Measurements from ENCODE around the gene FEZF2.

The FEZF2 gene

DNA sequence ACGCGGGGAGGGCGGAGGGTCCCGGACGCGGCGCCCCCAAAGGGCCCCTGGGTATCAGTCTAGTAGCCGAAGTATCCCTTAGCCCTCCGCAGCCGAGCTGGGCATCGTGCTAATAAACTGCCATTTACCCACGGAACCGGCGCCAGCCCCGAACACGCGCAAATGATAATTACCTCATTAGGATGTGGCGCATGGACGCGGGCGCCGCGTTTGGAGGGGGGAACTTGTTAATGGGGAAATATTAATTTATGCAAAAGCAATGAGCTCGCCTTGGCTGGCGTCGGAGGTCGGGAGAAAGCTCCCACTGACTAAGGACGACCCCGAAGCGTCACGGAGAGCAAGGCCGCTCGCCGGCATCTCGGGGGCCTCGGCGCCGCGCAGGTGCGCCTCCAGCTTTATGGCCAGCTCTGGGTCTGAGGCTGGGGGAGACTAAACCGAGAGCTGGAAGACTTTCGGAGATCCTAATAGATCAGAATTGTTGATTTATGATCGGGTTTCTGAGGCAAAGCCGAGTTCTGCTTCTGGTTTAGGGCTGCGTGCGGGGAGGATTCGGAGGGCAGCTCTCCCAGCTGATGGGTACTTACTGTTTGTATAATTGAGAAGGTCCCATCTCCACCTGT lies 474 bp upstream of the FEZF2 start:
- DNase-seq (ENCODE audit: extremely low read depth in 1 of 2, low read depth in 1 of 2) = no peak

DNA sequence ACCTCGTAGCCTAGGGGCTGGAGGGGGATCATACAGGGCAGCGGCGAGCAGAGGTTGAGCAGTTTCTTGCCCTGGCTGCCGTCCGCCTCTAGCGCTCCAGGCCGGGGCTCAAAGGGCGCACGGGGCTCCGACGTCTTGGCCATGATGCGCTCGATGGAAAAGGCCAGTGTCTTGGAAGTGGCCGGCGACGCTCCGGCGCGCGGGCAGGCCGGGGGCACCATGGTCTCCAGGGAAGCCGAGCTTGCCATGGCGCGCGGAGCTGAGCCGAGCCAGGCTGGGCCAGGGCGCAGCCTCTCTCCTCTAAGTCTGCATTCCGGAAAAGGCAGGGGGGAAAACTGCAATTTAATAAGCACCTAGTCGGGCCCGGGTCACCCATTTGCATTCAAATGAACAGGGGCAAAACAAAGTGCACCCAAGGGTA lies 719 bp downstream of the FEZF2 start:
- DNase-seq (ENCODE audit: extremely low read depth in 1 of 2, low read depth in 1 of 2) = no peak

DNA sequence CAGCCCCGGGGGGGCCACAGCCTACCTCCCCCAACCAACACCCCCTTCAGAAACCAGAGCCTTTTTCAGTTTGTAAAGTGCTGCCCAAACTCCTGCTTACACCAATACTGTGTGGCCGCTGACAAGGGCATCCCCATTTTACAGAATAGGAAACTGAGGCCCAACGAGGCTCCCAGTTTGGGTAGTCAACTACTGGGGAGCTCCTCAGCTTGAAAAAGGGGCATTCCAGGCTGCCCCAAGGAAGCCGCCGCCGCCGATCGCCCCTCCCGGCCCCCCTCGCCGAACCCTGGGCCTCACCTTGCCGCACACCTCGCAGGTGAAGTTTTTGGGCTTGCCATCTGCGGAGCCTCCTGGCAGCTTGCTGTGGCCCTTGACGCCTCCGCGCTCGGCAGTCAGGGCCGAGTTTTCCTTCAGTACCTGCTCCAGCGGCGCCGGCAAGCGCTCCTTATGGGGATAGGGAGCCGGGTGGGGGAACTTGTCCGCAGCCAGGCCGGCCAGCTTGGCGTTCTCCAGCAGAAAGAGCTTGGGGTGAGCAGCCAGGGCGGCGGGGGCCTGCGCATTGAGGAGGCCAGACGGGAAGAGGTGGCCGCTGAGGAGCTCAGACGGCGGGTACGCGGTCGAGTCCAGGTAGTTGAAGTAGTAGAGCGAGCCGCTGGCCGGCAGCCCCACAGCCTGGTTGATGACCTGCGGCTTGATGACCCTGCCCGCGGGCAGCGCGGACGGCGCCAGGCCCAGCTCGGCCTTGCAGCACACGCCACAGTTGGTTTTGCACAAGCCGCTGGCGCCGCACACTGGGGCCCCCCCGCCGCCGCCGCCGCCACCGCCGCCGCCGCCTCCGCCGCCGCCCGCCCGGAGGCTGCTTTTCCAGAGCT lies 1.4 kb downstream of the FEZF2 start:
- no peak for DNase-seq (ENCODE audit: extremely low read depth in 1 of 2, low read depth in 1 of 2)

DNA sequence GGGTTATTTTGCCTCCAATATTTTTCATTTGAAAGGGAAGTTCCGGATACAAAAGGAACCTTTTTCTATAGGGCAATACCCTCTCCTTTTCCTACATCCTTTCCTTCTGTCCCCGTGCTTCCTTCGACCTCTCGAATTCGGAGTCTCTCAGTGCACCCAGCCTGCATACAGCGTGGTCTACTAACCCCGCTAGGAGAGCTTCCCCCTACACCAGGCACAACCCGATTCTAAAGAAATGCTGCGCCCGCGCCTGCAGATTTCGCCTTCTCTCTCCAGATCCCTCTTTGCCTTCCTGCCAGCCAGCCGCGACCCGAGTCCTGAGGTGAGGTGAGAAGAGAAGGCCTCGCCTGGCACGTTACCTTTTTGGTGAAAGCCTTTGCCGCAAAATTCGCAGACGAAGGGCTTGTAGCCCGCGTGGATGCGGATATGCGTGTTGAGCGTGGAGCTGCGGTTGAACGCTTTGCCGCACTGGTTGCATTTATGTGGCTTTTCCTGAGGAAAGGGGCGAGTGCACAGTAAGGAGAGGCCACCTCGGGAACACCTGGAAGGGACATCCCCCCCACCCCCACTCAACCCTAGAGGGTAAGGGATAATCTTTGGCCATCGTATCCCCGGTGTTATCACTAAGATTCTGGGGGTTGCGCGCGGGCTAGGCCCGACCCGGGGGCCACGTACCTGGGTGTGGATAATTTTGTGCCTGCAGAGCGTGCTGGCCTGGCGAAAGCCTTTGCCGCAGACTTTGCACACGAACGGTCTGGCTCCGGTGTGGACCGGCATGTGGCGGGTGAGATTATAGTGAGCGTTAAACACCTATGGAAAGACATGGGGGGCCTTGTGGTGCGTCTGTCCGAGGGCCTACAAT lies 2.3 kb downstream of the FEZF2 start:
- DNase-seq (ENCODE audit: extremely low read depth in 1 of 2, low read depth in 1 of 2) = no peak

DNA sequence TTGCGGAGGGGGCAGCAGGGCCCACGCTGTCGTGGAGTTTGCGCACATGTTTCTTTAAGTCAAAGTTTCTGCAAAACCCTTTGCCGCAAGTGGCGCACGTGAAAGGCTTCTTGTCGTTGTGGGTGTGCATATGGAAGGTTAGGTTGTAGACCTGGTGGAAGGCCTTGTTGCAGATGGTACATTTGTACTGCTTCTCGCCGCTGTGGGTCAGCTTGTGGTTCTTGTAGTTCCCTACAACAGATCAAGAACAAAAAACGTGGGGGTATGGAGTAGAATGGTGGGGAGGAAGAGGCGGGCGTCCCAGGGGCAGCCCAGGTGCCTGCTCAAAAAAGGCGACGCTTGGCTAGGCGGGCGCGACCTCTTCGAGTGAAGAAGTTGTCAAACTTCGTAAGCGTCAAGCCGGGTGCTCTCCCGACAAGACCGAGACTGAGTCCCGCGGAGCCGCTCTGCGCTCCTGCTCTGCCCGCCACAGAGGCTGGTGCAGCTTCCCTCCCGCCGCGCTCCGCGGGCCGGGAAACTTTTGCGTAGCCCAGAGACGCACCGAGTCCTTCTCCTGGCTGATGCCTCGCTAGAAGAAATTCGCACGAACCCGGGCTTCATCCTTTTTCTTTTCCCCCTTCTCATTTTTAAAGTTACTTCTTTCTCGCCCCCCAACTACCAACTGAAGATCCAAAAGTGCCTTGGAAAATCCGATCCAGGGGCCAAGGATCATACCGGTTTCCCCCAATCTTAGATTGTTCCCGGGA lies 3.1 kb downstream of the FEZF2 start:
- no peak for DNase-seq (ENCODE audit: extremely low read depth in 1 of 2, low read depth in 1 of 2)

DNA sequence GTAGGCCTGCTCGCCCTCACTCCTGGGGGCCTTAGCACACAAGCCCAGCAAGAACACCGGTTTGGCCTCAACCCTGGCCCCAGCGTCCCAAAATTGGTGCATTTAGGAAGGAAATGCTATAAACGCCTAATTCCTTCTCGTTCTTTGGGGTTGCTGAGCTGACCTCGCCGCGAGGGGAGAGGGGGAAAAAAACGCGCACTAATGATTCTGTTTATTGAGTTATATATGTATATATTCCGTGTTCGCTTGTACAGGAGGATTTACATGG lies 3.9 kb downstream of the FEZF2 start:
- DNase-seq (ENCODE audit: extremely low read depth in 1 of 2, low read depth in 1 of 2) = no peak

DNA sequence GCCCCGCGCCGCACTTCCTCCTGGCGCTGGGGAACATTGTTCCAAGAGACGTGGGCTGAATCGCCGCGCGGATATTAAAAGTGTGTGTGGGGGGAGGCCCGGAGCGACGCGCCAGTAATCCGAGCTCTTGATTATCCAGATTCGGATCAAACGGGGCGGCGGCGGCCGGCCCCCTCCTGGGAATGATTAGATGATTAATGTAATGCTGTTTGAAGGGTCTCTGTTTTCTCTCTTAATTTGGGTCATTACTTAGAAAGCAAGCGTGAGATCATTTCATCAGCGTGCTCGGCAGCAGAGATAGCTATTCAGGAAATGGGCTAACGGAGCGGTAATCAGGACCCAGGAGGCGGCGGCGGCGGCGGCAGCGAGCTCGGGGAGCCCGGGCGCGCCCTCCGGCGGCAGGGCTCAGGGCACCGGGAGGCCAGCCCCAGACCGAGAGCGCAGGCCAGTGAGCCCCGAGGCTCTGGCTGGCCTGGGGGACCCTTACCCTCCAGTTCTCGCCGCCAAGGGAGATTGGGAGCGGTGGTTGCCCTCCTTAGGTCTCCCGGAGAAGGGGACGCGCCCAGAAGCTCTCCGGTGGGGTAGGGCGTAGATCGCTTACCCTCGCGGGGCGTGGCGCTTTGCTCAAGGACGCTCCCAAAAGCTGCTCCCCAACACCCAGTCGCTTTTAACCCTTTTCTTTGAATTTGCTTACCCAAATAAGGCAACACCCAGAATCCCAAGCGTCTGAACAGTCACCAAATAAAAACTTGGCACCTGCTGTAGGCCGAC lies 4.5 kb downstream of the FEZF2 start:
- DNase-seq (ENCODE audit: extremely low read depth in 1 of 2, low read depth in 1 of 2) = no peak

DNA sequence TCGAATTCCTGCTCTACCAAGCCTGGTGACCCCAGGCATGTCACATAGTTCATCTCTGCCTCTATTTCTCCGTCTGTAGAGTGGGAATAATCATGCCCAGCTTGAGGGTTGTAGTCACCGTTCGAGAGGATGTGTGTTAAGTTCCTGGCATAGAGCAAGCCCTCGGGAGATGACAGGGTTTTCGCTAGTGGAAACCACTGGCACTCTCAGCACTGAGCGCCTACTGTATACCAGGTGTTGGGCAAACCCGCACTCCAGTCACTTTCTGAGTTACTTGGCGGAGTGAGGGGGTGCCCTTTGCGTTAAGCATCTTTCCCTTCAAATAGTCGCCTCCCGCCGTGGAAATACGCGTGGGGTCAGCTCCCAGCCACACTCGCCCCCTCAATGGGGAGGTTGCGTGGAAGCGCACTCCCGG lies 5.1 kb downstream of the FEZF2 start:
- no peak for DNase-seq (ENCODE audit: extremely low read depth in 1 of 2, low read depth in 1 of 2)

DNA sequence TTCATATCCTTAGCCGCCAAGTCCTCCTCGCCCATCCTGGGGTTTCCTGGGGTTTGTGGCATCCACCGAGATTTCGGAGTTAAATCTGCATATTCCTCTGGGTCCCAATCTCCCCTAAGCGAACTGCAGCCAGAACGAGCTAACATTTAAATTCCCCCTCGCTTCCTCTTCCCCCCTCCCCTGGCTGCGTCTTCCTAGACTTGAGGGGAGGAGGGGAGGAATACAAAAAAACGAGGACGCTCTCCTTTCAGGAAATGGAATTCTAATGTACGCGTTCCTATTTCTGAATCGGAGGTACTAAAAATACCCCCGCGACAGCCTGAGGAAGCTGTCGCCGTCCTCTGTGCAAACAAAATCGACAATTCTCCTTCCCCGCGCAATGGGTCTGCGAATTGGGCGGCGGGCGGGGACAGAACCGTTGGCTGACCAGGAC lies 5.6 kb downstream of the FEZF2 start:
- DNase-seq (ENCODE audit: extremely low read depth in 1 of 2, low read depth in 1 of 2) = no peak

DNA sequence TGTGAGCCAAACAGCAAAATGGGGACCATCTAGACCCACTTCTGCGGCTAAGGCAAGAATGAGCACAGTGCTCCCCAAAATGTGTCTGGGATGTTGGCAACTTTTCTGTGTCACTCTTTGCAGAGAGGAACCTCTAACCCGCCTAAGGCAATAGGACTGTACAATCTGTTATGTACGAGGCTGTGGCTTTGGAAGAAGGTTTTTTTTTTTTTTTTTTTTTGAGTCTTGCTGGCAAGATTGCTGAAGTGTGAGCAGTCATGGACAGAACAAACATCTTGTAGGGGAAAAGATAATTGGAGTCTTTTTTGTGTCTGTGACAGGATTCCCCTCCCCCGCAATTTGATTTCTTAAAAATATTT lies 7.2 kb downstream of the FEZF2 start:
- DNase-seq (ENCODE audit: extremely low read depth in 1 of 2, low read depth in 1 of 2) = no peak

DNA sequence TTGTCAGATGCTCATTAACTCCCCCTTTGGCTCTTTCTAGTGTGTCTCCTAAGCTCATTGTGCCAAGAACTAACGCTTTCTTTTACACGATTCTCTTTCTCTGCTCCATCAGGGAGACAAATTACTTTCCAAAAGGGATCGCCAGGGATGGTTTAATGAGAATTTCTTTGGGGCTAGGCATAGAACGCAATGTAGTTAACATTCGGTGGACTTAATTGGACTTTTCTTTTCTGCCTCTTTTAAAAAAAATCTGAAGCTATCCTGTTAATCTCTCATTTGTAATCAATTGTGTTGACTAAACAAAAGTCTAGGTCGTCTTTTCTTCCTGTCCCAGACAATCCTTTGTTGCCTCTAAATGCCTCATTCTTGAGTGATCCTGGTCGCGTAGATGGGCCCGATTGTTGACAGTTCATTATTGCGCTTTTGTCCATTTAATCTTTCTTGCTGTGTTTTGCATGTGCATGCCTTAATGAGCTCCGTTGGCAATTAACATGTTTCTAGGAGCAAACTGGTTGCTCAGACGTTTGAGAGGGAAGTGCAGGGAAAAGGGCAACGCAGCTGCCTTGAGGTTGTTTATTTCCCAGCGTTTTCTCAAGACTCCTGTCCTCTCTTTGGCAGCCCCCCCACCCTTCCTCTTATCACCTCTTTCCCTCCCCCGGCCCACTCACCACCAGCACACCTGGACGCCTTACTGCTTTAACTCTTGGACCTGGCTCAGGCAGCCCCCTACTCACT lies 7.8 kb downstream of the FEZF2 start:
- DNase-seq (ENCODE audit: extremely low read depth in 1 of 2, low read depth in 1 of 2) = no peak

DNA sequence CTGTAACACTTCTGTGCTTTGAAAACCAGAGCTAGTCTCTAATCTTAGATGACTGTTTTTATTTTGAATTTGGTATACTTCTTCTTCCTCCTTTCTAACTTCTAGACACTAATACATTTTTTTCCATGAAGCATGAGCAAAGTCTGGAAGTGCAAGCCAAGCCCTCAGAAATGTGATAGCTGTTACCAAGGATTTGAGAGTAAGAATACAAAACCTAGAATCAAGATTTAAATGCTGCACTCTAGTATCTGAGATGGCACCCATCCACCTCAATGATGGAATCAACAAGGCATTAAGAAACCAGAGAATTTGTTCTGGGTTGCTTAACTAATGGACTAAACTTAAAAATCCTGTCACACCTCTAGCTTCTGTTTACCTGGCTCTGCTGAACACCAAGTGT lies 9.2 kb downstream of the FEZF2 start:
- DNase-seq (ENCODE audit: extremely low read depth in 1 of 2, low read depth in 1 of 2) = no peak

DNA sequence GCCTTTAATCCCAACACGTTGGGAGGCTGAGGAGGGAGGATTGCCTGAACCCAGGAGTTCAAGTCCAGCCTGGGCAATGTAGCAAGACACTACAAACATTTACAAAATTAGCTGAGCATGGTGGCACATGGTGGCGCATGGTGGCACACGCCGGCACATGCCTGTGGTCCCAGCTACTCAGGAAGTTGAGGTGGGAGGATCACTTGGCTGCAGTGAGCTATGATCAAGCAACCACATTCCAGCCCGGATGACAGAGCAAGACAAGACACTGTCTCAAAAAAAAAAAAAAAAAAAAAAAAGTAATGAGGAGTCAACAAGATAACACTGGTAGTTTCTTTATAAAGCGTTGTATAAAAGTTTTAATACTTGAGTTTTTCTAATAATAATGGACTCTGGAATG lies 10.1 kb downstream of the FEZF2 start:
- no peak for DNase-seq (ENCODE audit: extremely low read depth in 1 of 2, low read depth in 1 of 2)

DNA sequence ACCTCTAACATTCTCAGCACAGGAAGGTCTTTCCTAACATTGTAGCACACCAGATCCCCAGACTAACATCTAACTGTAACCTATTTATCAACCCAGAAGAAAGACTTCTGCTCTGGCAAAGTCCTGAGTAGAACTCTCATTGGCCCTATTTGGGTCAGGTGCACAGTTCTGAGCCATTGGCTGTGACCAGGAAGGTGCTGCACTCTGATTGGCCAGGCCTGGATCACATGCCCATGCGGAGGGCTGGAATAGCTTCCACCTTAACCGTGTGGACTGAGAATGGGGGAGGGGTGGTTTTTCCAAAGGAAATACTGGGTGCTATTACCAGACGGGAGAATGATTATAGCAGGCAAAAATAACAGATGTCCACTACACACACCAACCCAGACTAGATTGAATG lies 11.5 kb downstream of the FEZF2 start:
- DNase-seq (ENCODE audit: extremely low read depth in 1 of 2, low read depth in 1 of 2) = no peak

DNA sequence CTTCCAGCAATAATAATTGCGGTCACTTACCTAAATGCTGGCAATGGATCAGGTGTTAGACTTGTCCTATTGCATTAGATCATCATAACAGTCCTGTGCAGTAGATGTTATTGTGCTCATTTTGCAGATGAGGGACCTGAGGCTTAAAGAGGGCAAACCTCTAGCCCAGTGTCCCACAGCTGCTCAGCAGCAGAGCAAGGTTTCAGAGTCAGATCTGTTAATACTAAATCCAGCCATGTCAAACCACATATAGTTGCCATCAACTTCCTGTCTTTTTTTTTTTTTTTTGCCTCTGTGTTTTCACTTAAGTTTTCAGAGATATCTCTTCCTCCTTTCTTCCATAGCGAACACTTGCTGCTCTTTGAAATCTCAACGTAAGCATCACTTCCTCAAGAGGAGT lies 12.1 kb downstream of the FEZF2 start:
- DNase-seq (ENCODE audit: extremely low read depth in 1 of 2, low read depth in 1 of 2) = no peak

DNA sequence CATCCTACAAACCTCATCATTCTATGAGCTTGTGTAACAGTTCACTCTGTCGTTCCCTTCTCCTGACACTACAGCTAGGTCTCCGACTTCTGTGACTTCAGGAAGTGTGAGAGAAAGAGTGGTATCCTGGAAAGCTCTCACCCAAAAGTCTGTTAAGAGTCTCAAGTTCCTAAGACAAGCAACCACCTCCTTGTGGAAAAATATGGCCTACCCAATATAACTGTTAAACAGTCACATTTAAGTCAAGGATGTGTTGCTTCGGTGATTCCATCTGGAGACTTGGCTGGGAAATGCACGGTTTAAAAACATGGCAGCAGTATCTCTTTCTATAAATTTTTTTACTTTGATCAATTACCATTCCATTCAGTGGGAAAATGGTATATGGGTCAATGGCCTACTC lies 13.8 kb downstream of the FEZF2 start:
- no peak for DNase-seq (ENCODE audit: extremely low read depth in 1 of 2, low read depth in 1 of 2)

DNA sequence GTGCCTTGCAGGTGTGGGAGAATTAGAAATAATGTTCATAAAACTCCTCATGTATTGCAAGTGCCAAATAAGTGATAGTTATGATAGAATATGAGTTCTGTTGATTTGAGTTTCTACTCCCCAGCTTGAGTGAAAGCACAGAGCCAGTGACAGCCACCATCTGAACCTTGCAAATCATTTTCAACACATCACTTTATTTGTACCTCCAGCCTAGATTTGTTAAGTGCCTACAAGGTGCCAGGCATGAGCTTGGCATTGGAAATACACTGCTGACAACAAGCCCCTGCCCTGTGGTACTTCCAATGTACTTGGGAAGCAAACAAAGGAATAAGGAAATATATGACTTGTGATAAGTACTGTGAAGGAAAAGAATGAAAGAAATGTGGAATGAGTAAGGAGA lies 17.0 kb downstream of the FEZF2 start:
- DNase-seq (ENCODE audit: extremely low read depth in 1 of 2, low read depth in 1 of 2) = no peak

DNA sequence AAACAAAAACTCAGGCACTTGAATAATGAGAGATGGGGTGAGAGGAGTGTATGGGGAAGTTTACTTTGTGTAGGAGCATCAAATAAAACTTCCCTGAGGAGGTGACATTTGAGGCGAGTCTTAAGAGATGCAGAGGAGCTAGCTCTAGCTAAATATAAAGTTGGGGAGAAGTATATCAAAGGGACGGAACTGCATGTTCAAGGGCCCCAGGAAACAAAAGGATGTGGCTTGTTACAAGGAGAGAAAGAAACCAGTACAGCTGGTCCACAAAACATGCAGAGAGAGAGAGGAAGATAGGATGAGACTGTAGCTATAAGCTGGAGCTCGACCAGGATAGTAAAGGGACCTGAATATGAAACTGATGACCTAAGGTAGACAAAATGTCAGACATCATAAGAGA lies 17.6 kb downstream of the FEZF2 start:
- no peak for DNase-seq (ENCODE audit: extremely low read depth in 1 of 2, low read depth in 1 of 2)

DNA sequence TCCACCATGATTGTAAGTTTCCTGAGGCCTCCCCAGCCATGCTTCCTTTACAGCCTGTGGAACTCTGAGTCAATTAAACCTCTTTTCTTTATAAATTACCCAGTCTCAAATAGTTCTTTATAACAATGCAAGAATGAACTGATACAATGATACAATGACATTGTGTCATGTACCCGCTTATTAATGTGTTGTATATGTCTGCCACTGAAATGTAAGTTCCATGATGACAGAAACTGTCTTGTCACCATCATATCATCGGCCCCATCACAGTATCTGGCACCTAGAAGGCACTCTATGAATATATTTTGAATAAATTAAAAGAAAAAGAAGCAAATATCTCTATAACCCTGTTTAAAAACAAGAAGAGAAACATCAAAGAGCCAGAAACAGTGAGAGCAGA lies 29.6 kb downstream of the FEZF2 start:
- DNase-seq (ENCODE audit: extremely low read depth in 1 of 2, low read depth in 1 of 2) = no peak

DNA sequence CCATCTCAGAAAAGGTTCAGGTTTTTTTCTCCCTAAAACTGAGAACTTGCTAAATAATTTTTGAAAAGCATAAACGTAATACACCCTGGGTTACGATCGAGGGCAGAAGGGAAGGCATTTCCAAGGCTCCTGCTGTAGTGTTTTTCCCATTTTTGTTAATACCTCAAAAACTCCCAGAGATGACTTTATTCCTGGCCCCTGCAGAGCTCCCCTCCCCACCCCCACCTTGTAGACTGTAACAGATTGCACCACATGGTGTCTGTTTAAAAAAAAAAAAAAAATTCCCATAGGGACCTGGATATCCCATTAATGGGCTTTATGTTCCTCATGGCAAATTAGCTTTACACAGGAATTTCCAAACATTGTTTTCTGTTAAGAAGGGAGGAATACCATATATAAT lies 38.2 kb downstream of the FEZF2 start:
- DNase-seq (ENCODE audit: extremely low read depth in 1 of 2, low read depth in 1 of 2) = no peak
